B cell (primary cell): ENCODE data around the gene GASK1A. TPM values are rescaled to one million over a fixed set of nuclear protein-coding genes. Genes with fewer than 3 reads are reported as not detected.

ENCODE experiments used
- ATAC-seq: fragments of 200-7000 bp; cut with Tn5 transposase; one replicate; pipeline ENCODE4 v1.10.0; 2021; ENCODE audit warnings: low read depth, mild to moderate bottlenecking, moderate number of reproducible peaks, moderate library complexity
- CTCF ChIA-PET: fragments of 350-600 bp; sonication (Branson Sonifier 250); formaldehyde crosslinking; loops from one replicate; lab custom pipeline; 2021; ENCODE audit warnings: antibody characterized with exemption, inconsistent platforms; lab: Charles Lee
- POLR2A ChIA-PET: fragments of 350-600 bp; sonication (Branson Sonifier 250); formaldehyde crosslinking; loops from one replicate; lab custom pipeline; 2021; ENCODE audit warnings: antibody characterized with exemption; lab: Charles Lee
- DNase-seq: peaks from one replicate; pipeline ENCODE4 v3.0.0; 2013
- H2AFZ ChIP-seq: 2 replicates; pipeline ENCODE4 v1.6.1; 2012; ENCODE audit warnings: mild to moderate bottlenecking, low read depth, low read length; ENCODE audit not compliant: insufficient read depth, poor library complexity, severe bottlenecking
- H3K27ac ChIP-seq, 2 donors: 1 replicate in 1 of 2; 2 replicates in 1 of 2; pipeline ENCODE4 v1.5.1; 2012 to 2013; ENCODE audit warnings: low read length in 2 of 2, mild to moderate bottlenecking in 2 of 2, moderate library complexity in 1 of 2
- H3K27me3 ChIP-seq, 4 experiments: fragments of 200-600 bp in 1 of 4; sonication (generic) in 1 of 4; replicated peaks in 1 of 4; 1 replicate in 2 of 4; 2 replicates in 2 of 4; pipeline versions ENCODE4 v1.6.1 to v1.7.0; 2013 to 2016; ENCODE audit warnings: low read length in 3 of 4, mild to moderate bottlenecking in 2 of 4, mixed read lengths in 1 of 4, moderate library complexity in 1 of 4; ENCODE audit not compliant: insufficient read depth in 4 of 4, control insufficient read depth in 3 of 4; ENCODE audit errors: control extremely low read depth in 1 of 4
- H3K36me3 ChIP-seq, 2 experiments: replicated peaks in 1 of 2; 1 replicate in 1 of 2; 2 replicates in 1 of 2; pipeline versions ENCODE4 v1.6.1 to v1.7.1; 2013; ENCODE audit warnings: low read length in 1 of 2; ENCODE audit not compliant: insufficient read depth in 2 of 2, control insufficient read depth in 1 of 2; ENCODE audit errors: control extremely low read depth in 1 of 2, extremely low read depth in 1 of 2
- H3K4me1 ChIP-seq, 2 donors: fragments of 200-600 bp in 1 of 2; sonication (generic) in 1 of 2; 1 replicate in 1 of 2; 2 replicates in 1 of 2; pipeline versions ENCODE4 v1.5.1 to v1.6.1; 2013 to 2017; ENCODE audit warnings: low read length in 2 of 2; ENCODE audit not compliant: control insufficient read depth in 2 of 2, insufficient read depth in 2 of 2
- H3K4me2 ChIP-seq: replicated peaks from 2 replicates; pipeline ENCODE3; 2012; ENCODE audit warnings: mild to moderate bottlenecking, low read depth, low read length; ENCODE audit not compliant: poor library complexity, severe bottlenecking
- H3K4me3 ChIP-seq, 5 experiments: fragments of 200-600 bp in 1 of 5; sonication (generic) in 1 of 5; 1 replicate in 3 of 5; 2 replicates in 2 of 5; pipeline versions ENCODE4 v1.5.1 to v1.7.0; 2011 to 2016; ENCODE audit warnings: low read length in 4 of 5, mild to moderate bottlenecking in 4 of 5, low read depth in 2 of 5, control low read depth in 1 of 5, moderate library complexity in 1 of 5; ENCODE audit not compliant: insufficient read depth in 1 of 5; ENCODE audit errors: control extremely low read depth in 1 of 5, extremely low read depth in 1 of 5
- H3K79me2 ChIP-seq: fragments of 200-600 bp; sonication (generic); one replicate; pipeline ENCODE4 v1.6.0; 2016; ENCODE audit warnings: low read length; ENCODE audit not compliant: control insufficient read depth, insufficient read depth
- H3K9ac ChIP-seq: fragments of 200-600 bp; sonication (generic); 2 replicates; pipeline ENCODE4 v1.6.1; 2017; ENCODE audit warnings: mild to moderate bottlenecking, low read length, moderate library complexity
- H3K9me3 ChIP-seq, 3 donors: one replicate each; pipeline versions ENCODE4 v1.6.1 to v1.7.1; 2013; ENCODE audit warnings: low read length in 2 of 3; ENCODE audit not compliant: control insufficient read depth in 2 of 3, insufficient read depth in 1 of 3; ENCODE audit errors: control extremely low read depth in 1 of 3
- H4K20me1 ChIP-seq: 2 replicates; pipeline ENCODE4 v1.6.0; 2012; ENCODE audit warnings: mild to moderate bottlenecking, low read length; ENCODE audit not compliant: insufficient read depth, control insufficient read depth, poor library complexity, severe bottlenecking
- H3K27ac Mint-ChIP-seq: one replicate; pipeline ENCODE4 v1.8.0; 2021; ENCODE audit warnings: mixed read lengths
- H3K27me3 Mint-ChIP-seq: one replicate; pipeline ENCODE4 v1.8.0; 2021; ENCODE audit warnings: mixed read lengths
- H3K4me1 Mint-ChIP-seq: one replicate; pipeline ENCODE4 v1.8.0; 2021; ENCODE audit warnings: mixed read lengths
- H3K4me3 Mint-ChIP-seq: one replicate; pipeline ENCODE4 v1.8.0; 2021; ENCODE audit warnings: mixed read lengths
- H3K9me3 Mint-ChIP-seq: one replicate; pipeline ENCODE4 v1.8.0; 2022; ENCODE audit warnings: mixed read lengths; ENCODE audit not compliant: insufficient read depth
- CTCF ChIP-seq: fragments of 200-600 bp; IDR thresholded peaks from one replicate; pipeline ENCODE4 v1.8.0; 2022; ENCODE audit warnings: antibody characterized with exemption, mild to moderate bottlenecking
- EZH2 ChIP-seq: IDR thresholded peaks from 2 replicates; pipeline ENCODE4 v1.6.1; 2012; ENCODE audit warnings: borderline replicate concordance, low read depth, mild to moderate bottlenecking, moderate library complexity, low read length; ENCODE audit not compliant: insufficient read depth, poor library complexity, severe bottlenecking
- WGBS: methylation state at CpG from one replicate; pipeline ENCODE4 v1.1.5; 2013; ENCODE audit warnings: missing lambda C conversion rate; ENCODE audit not compliant: insufficient coverage; 5-methylcytosine and 5-hydroxymethylcytosine counted together
- intact Hi-C: fragments of 100-400 bp; cut with micrococcal nuclease; formaldehyde crosslinking; loops from one replicate; pipeline ENCODE4 v1.10.0; 2022
- polyA plus RNA-seq: library from polyadenylated mRNA; depleted of rRNA; stranded (reverse); fragments of >200 nt; gene quantifications from 2 replicates; pipeline ENCODE4 v1.2.3, GENCODE V29; 2012
- total RNA-seq, 2 donors: library from RNA; stranded (reverse); fragments of 120-200 nt in 1 of 2; gene quantifications; 1 replicate in 1 of 2; 2 replicates in 1 of 2; pipeline versions ENCODE4 v1.2.3 to v1.2.4, GENCODE V29; 2013 to 2022

Gene GASK1A
- total and polyA plus RNA-seq, 2 donors (not counting 1 experiment from before 2014, with no cell fraction given), result not detected

- Histone ChIP-seq H3K36me3 (no peaks in the 10 kb centered on the region), H3K9ac (no peak overlapping the region), H3K4me2 (no peak overlapping the region), H3K4me3 (no peak overlapping the region), H2AFZ (no peak overlapping the region), H4K20me1 (no peaks in the 10 kb centered on the region), H3K4me1 (no peaks in the 10 kb centered on the region), H3K9me3 (no peaks in the 10 kb centered on the region), H3K27ac (no peak overlapping the region), H3K79me2 (no peaks in the 10 kb centered on the region), H3K27me3 (no peaks in the 10 kb centered on the region)
- no peak overlapping the region for H3K27ac Mint-ChIP-seq
- peaks cover 7% of the 10 kb centered on the region for H3K4me1 Mint-ChIP-seq
- WGBS, result 86% methylated on average over 1 of the region's 3 CpGs
- no peaks in the 10 kb centered on the region for H3K27me3 Mint-ChIP-seq
- POLR2A ChIA-PET, result no interaction called here
- intact Hi-C loops, result no loop called here
- ATAC-seq (no peak), DNase-seq (no peak)
- no peaks in the 10 kb centered on the region for H3K9me3 Mint-ChIP-seq
- CTCF ChIA-PET, result no interaction called here
- no peak for TF ChIP-seq CTCF
- TF ChIP-seq EZH2, result no peak
- H3K4me3 Mint-ChIP-seq, result no peak overlapping the region
These were observed 111.1 kb downstream of the GASK1A start for GRCh38 chr3:43090238-43090637.

GRCh38 chr3:43091481-43091880, 112.4 kb downstream of the GASK1A start:
- H3K79me2 ChIP-seq, result no peaks in the 10 kb centered on the region
- H4K20me1 ChIP-seq, result no peaks in the 10 kb centered on the region
- no peaks in the 10 kb centered on the region for H3K36me3 ChIP-seq
- H3K4me3 ChIP-seq, result no peak overlapping the region
- H3K9ac ChIP-seq, result no peak overlapping the region
- ChIA-PET CTCF (interaction anchor here (0.8 kb wide), 1 partner anchor 189 kb away, joined by 4 read pairs; no protein-coding TSS in a partner anchor), POLR2A (no interaction called here)
- no peak overlapping the region for H2AFZ ChIP-seq
- H3K9me3 ChIP-seq, result no peaks in the 10 kb centered on the region
- intact Hi-C loops, result no loop called here
- 83% methylated on average over 1 of the region's 4 CpGs for WGBS
- no peak overlapping the region for H3K4me3 Mint-ChIP-seq
- no peak for TF ChIP-seq EZH2
- TF ChIP-seq CTCF, result no peak
- ATAC-seq, result no peak
- H3K4me1 ChIP-seq, result no peaks in the 10 kb centered on the region
- no peak overlapping the region for H3K27ac ChIP-seq
- H3K27me3 Mint-ChIP-seq, result no peaks in the 10 kb centered on the region
- H3K27me3 ChIP-seq, result no peaks in the 10 kb centered on the region
- H3K4me2 ChIP-seq, result no peak overlapping the region
- DNase-seq, result no peak
- no peaks in the 10 kb centered on the region for H3K9me3 Mint-ChIP-seq
- no peak overlapping the region for H3K27ac Mint-ChIP-seq
- peaks cover 7% of the 10 kb centered on the region for H3K4me1 Mint-ChIP-seq
